OCI-LY1 (cell line): ENCODE measurements around the gene BCL10.

Experiments
- EZH2 ChIP-seq: fragments of 200-600 bp; sonication (generic), shearing (Covaris generic); IDR thresholded peaks from 2 replicates; pipeline ENCODE4 v1.8.0; 2017; ENCODE audit warnings: borderline replicate concordance, mixed run types, mild to moderate bottlenecking, antibody characterized with exemption, low read length, moderate library complexity, mixed read lengths
- TF ChIP-seq, protein P1 (sequence below): fragments of 200-600 bp; sonication (generic), shearing (Covaris generic); IDR thresholded peaks from 2 replicates; pipeline ENCODE4 v1.5.1; 2017; ENCODE audit warnings: mild to moderate bottlenecking, antibody characterized with exemption, low read length, moderate library complexity, mixed read lengths

DNA sequence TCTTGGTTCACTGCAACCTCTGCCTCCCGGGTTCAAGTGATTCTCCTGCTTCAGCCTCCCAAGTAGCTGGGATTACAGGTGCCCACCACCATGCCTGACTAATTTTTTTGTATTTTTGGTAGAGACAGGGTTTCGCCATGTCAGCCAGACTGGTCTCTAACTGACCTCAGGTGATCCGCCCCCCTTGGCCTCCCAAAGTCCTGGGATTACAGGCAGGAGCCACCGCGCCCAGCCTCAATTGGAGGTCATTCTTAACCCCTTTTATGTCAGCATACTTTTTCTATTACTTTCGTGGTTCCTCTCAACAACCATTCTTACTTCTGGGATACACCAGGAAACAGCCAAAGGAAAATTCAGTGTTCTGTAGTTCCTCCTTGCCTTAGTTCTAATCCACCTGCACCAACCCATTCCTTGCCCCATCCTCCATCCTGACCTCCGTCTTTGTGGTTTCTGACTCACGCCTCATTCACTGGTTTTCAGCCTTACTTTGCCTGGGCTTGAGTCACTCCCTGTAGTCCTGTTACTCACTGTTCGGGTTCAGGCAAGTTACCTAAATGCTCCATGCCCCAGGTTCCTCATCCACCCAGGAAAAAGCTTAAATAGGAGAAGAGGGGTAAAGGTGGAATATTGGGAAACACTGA lies 12.9 kb upstream of the BCL10 start:
- TF ChIP-seq, protein P1, sequence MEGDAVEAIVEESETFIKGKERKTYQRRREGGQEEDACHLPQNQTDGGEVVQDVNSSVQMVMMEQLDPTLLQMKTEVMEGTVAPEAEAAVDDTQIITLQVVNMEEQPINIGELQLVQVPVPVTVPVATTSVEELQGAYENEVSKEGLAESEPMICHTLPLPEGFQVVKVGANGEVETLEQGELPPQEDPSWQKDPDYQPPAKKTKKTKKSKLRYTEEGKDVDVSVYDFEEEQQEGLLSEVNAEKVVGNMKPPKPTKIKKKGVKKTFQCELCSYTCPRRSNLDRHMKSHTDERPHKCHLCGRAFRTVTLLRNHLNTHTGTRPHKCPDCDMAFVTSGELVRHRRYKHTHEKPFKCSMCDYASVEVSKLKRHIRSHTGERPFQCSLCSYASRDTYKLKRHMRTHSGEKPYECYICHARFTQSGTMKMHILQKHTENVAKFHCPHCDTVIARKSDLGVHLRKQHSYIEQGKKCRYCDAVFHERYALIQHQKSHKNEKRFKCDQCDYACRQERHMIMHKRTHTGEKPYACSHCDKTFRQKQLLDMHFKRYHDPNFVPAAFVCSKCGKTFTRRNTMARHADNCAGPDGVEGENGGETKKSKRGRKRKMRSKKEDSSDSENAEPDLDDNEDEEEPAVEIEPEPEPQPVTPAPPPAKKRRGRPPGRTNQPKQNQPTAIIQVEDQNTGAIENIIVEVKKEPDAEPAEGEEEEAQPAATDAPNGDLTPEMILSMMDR: no peak
- TF ChIP-seq EZH2: no peak
